HG03066 (cell line): ENCODE results near the gene NECTIN4.
"Not testable (repeated sequence)": the region's sequence is repeated elsewhere in the genome, so short reads cannot be mapped to it uniquely, and the experiment has no call there.

Experiments
- ATAC-seq: cut with Tn5 transposase; IDR thresholded peaks from one replicate; pipeline ENCODE4 v1.9.1; 2021; ENCODE audit warnings: low read depth; ENCODE audit not compliant: unreplicated experiment

The NECTIN4 gene

GRCh38 chr1:161089251-161089924, at the start of gene NECTIN4:
TSS of gene NECTIN4 (minus strand) at chr1:161089558. CDS start at chr1:161089296, 262 bp downstream.
- ATAC-seq: no peak

- no peak for ATAC-seq
Measured at GRCh38 chr1:161138431-161138830, 49.1 kb upstream of the NECTIN4 start.

- no peak for ATAC-seq
Measured at GRCh38 chr1:161137881-161138280, 48.5 kb upstream of the NECTIN4 start.

DNA sequence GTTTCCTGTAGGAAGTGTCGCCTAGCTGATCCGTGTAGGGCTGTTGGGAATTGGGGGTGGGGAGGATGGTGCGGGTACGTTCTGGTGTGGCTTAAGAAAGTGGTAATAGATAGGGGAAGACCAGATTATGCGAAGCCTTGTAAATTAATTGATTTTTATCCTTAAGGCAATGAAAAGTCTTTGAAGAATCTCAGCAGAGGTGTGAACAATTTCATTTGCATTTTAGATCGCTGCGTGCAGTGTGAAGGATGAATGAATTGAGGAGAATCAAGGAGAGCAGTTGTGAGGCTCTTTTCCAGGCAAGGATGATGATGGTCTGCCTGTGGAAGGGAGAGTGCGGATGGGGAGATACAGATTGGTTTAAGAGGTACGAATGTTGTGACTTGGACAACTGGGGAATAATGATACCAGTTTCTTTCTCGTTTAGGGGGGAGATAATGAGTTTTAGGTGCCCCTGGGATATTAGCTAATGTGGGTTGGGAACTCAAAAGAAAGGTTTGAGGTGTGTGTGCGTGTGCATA, 43.9 kb upstream of the NECTIN4 start:
- no peak for ATAC-seq

DNA sequence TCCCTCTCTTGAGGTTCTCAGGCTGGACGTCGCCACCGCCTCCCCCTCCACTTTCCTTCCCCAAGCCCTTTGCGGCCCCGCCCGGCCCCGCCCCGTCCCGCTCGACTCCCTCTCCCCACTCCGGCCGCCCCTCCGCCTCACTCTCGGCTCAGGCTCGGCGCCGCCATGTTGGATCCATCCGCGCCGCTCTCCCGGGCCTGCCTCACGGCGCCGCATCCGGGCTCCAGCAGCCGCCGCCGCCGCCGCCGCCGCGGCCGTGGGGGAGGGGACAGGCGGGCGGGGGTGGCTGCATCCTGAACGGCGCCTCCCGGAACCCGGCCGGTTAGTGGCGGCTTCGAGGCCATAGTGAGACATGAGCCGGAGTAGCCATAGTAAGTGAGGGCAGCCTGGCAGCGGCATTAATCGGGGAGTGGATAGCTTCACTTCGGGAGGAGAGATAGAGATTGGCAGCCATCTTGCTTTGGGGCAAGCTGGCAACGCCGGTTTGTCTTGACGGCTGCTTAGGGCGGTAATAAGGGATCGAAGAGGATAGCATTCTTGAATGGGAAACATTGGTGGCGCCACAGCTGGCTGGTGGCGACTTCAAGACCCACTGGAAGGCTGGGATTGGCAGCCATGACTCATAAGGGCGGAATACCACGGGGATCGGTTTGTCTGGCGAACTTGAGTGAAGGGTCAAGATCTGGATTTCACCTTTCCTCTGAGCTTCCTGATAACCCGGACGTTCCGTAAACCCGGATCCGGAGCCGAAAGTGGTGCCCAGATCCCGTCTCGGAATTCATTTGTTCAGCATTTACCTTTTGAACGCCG, 43.3 kb upstream of the NECTIN4 start, which contains the start of gene DEDD:
Gene DEDD (minus strand): TSS at position 258 of the 810 bp plus-strand sequence. CDS start 8,205 bp downstream, outside the sequence.
- peak; percentile 95 for ATAC-seq

DNA sequence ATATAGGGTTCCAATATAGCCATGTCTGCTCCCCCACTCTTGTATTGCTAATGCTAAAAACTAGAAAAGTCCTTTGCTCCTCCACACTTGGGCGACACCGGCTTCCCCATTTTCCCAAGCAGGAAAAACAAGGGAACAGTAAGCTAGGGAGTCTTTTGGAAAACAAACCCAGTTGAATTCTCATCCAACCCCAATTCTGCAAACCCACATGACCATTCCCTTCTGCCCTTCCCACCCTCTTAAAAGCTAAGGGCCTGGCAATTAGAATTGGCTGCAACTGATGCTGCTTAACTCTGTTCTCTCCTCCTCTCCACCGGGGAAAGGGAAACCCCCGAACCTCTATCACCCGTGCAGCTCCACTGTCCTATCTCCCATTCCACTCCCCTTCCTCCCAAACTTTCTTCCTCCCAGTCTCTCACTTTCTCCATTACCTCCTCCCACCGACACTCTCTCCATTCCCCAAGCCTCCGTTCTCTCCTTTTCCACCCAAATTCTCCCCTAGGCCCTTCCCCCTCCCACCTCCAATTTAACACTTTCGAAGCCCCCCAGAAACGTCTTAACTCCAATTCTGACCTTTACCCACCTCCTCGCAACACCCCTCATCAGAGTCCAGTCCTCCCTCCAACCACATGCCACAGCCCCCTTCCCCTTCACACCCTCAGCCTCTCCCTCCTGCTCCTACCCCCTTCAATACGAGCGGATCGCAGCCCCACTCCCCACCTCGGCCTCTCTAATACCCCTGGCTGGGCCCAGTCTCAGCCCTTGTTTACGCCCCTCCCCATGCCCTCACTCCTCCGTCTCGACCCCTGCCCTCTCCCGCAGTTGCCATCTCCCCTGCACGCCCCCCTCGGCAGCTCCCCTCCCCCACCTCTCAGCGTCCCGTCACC, 42.4 kb upstream of the NECTIN4 start:
- no peak for ATAC-seq

DNA sequence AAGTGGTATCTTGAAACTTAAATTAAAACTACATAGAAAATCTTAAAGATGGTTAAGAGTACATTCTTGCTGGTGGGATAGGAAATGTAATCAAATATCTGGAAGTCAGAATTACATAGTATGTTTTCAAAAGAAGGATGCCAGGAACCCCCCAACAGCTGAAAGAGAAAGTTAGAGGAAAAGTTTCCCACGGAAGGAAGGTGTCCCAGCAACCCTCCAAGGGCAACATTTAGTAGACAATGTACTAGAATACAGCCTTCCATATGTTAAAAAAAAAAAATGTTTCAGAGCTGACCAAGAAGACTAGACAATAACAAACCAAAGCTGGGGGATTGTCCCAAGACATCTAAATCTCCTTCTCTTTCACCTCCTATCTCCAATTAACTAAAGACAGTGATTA, 40.9 kb upstream of the NECTIN4 start:
- ATAC-seq: no peak

GRCh38 chr1:161128591-161129420, 39.4 kb upstream of the NECTIN4 start:
- ATAC-seq: no peak

DNA sequence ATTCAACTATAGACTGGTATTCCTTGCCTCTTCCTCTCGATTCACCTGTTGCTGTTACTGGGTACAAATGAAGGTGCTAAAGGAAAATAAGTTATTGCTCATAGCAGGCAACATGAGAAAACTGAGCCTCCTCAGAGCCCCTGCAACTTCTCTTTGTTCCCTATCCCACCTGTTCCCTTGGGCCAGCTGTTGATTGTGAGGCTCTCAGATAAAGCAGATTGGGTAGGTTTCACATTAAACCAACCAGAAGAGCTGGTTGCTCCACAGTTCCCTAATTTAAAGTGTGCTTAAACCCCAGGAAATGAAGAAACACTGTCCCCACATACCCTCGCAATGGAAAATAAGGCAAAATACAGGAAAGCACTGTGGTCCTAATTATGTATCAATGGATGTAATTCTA, 38.3 kb upstream of the NECTIN4 start:
- ATAC-seq: no peak

DNA sequence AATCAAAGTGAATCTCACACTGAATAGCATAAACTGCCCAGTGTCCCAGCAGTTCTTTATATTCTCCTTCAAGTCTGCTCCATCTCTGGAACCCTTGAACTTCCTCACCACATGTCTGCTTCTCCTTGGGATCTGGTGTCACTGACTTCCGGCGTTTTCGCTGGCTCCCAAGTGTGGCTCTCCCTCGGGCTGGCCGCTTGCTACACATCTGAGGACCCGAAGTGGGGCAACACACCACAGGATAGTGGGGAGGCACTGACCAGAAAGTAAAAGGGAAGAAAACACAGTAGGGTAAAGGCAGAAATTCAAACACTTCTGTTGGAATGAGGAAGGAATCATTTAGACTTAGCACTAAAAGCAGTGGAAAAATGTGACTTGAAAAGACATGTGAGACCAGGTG, 33.6 kb upstream of the NECTIN4 start:
- no peak for ATAC-seq

DNA sequence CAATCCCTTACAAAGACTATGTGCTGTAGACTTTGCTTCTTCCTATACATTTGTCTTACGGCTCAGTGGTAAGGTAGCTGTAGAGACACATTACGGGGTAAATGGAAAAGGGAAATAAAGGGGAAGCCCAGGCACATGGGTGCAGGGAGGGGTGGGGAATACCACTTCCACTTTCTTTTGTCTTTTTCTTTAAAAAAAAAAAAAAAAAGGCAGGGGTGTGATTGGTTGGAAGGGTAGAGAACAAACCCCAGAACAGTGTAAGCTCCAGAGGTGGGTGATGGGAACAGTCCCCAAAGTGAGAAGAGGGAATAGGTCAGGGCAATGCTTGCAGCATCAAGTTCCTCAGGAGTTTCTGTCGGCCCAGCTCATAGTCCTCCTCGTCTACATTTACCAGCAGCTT, 32.5 kb upstream of the NECTIN4 start:
- ATAC-seq: no peak

- ATAC-seq: no peak
Measured at GRCh38 chr1:161121042-161121650, 31.8 kb upstream of the NECTIN4 start.

- ATAC-seq: peak; percentile 55
Measured at GRCh38 chr1:161119092-161119903, 29.9 kb upstream of the NECTIN4 start.

- peak; percentile 57 for ATAC-seq
Measured at GRCh38 chr1:161117759-161118581, 28.6 kb upstream of the NECTIN4 start, which contains the start of the genes NIT1 and PFDN2. TSS of gene NIT1 (plus strand) at chr1:161118105. CDS start at chr1:161118177, 72 bp downstream. TSS of gene PFDN2 (minus strand) at chr1:161118037. CDS start at chr1:161118026, 11 bp downstream.

- ATAC-seq: not testable (repeated sequence)
Measured at GRCh38 chr1:161115961-161116360, 26.6 kb upstream of the NECTIN4 start.

DNA sequence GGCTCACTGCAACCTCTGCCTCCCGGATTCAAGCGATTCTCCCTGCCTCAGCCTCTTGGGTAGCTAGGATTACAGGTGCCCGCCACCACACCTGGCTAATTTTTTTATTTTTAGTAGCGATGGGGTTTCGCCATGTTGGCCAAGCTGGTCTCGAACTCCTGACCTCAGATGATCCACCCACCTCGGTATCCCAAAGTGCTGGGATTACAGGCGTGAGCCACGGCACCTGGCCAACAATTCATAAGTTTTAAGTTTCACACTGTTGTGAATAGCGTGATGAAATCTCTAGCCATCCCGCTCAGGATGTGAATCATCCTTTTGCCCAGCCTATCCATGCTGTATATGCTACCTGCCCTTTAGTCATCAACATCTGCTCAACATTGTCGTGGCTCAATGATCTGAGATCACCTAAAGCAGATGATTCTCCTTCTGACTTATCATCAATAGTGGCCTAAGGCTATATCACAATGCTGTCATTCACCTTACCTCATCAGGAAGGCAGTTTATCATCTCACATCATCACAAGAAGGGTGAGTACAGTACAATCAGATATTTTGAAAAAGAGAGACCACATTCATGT, 25.9 kb upstream of the NECTIN4 start:
- ATAC-seq: no peak

GRCh38 chr1:161114556-161114955, 25.2 kb upstream of the NECTIN4 start:
- no peak for ATAC-seq
